Heart left ventricle (tissue), 16 donors: ENCODE data around the gene SH3BGR. TPM values are rescaled to one million over a fixed set of nuclear protein-coding genes. Genes with fewer than 3 reads are reported as not detected.
A peak's percentile ranks its signal among the peaks of the same experiment; 100 is the strongest.

Experiments used
- ATAC-seq, 4 donors: fragments of 200-7000 bp; cut with Tn5 transposase; one replicate each; pipeline ENCODE4 v1.9.1; 2020 to 2022; ENCODE audit warnings: moderate library complexity in 4 of 4, mild to moderate bottlenecking in 3 of 4, moderate number of reproducible peaks in 1 of 4
- DNase-seq, 5 donors: peaks; one replicate each; pipeline ENCODE4 v3.0.0-alpha.2; 2020
- H3K27ac ChIP-seq, 12 donors: fragments of 200-600 bp; sonication (generic) in 4 of 12; one replicate each; pipeline versions ENCODE4 v1.5.0 to v1.8.0; 2016 to 2022; ENCODE audit warnings: mild to moderate bottlenecking in 2 of 12
- H3K27me3 ChIP-seq, 9 donors: fragments of 200-600 bp; sonication (generic) in 2 of 9; one replicate each; pipeline versions ENCODE4 v1.5.1 to v1.8.0; 2016 to 2022; ENCODE audit warnings: mild to moderate bottlenecking in 3 of 9
- H3K36me3 ChIP-seq, 9 donors: fragments of 200-600 bp; sonication (generic) in 2 of 9; one replicate each; pipeline versions ENCODE4 v1.5.0 to v1.8.0; 2018 to 2022; ENCODE audit warnings: mild to moderate bottlenecking in 2 of 9
- H3K4me1 ChIP-seq, 12 donors: fragments of 200-600 bp; sonication (generic) in 4 of 12; one replicate each; pipeline versions ENCODE4 v1.5.0 to v1.8.0; 2016 to 2022; ENCODE audit warnings: mild to moderate bottlenecking in 3 of 12
- H3K4me3 ChIP-seq, 12 donors: fragments of 200-600 bp; sonication (generic) in 4 of 12; one replicate each; pipeline versions ENCODE4 v1.5.0 to v1.8.0; 2017 to 2022; ENCODE audit warnings: mild to moderate bottlenecking in 9 of 12, moderate library complexity in 4 of 12
- H3K9me3 ChIP-seq, 12 donors: fragments of 200-600 bp; sonication (generic) in 4 of 12; one replicate each; pipeline versions ENCODE4 v1.5.0 to v1.8.0; 2016 to 2022; ENCODE audit warnings: mild to moderate bottlenecking in 1 of 12
- POLR2A ChIP-seq, 2 donors: fragments of 450-650 bp; IDR thresholded peaks; one replicate each; pipeline ENCODE4 v1.6.1; 2017; ENCODE audit warnings: antibody characterized with exemption in 2 of 2, mild to moderate bottlenecking in 2 of 2, moderate library complexity in 2 of 2
- WGBS, 4 donors: extraction: QIAGEN DNeasy Blood & Tissue Kit in 2 of 4; methylation state at CpG; one replicate each; pipeline versions ENCODE4 v1.1.5 to v1.1.7; 2013 to 2018; 5-methylcytosine and 5-hydroxymethylcytosine counted together
- intact Hi-C, 10 donors: fragments of 100-400 bp; cut with DNase I; formaldehyde crosslinking; loops; one replicate each; pipeline versions ENCODE4 v1.11.1 to v1.14.2; 2022
- polyA plus RNA-seq, 2 donors: library from polyadenylated mRNA; stranded (reverse); fragments of 200-250 nt; gene quantifications; one replicate each; pipeline ENCODE4 v1.2.3, GENCODE V29; 2013
- total RNA-seq, 9 donors: library from RNA; depleted of rRNA in 2 of 9; stranded (reverse); fragments of >200 nt in 2 of 9; fragmentation: NEBNext Ultra II Directional in 3 of 9; extraction: Animal tissue kit (Norgen Biotek cat#: 25700) in 3 of 9; gene quantifications; one replicate each; pipeline versions ENCODE4 v1.1.0 to v1.2.4, GENCODE V29; 2016 to 2023
- TF ChIP-seq, protein P1 (sequence below), 12 donors: fragments of 200-600 bp; sonication (generic) in 4 of 12; IDR thresholded peaks; one replicate each; pipeline versions ENCODE4 v1.5.0 to v1.8.0; 2018 to 2022; ENCODE audit warnings: antibody characterized with exemption in 12 of 12, mild to moderate bottlenecking in 5 of 12
- donor health status: ischemic (EF 13 %, LVEDD 7.1; RV severe dilation, severe dysfunction).
- donor health status: healthy with polysubstance abuse.
- donor health status: DM: no; HTN: yes; CAD: no.
- donor health status: DM: no; HTN: no; CAD: no.
- donor health status: ischemic (EF 25% LVEDD 6.9; RV normal size, moderate dysfunction).
- donor health status: ischemic (EF 25% LVEDD 5.7; RV mildly dilated, moderate dysfunction).
- donor health status: healthy.
- donor health status: DM: yes; HTN: yes; CAD: no.
- donor health status: ischemic (EF 35%, LVEDD 5.7; RV mildly dilated, moderate dysfunction).
- donor health status: nonischemic (EF 11% LVEDD 7.7; RV severe dilation, severe dysfunction).
- donor health status: DM: yes; HTN: yes; CAD: no.
- donor health status: PGD.
- donor health status: ischemic (EF 29% LVEDD 5.4; RV normal size, mild dysfunction).
- donor health status: nonischemic (EF 23%, LVEDD 6.1; RV moderate dilation, normal function).

The SH3BGR gene
- total and polyA plus RNA-seq, 11 donors = 52.1 to 357 (median 135) TPM

GRCh38 chr21:39519835-39520234, 68.1 kb downstream of the SH3BGR start:
- peaks cover 0 to 14% (median 0%) of the 10 kb centered on the region in 9 donors for H3K36me3 ChIP-seq
- peak overlapping the region in 1 of 12 donors; percentile 3 for H3K27ac ChIP-seq
- DNase-seq (no peak), ATAC-seq (peak; percentile 41 to 75 (median 68))
- WGBS, 4 donors = 74 to 80% (median 77%) methylated on average over 8 of the region's 8 CpGs
- H3K4me1 ChIP-seq = peaks cover 0 to 32% (median 5%) of the 10 kb centered on the region in 12 donors
- no peaks in the 10 kb centered on the region for H3K9me3 ChIP-seq
- no peak overlapping the region for H3K4me3 ChIP-seq
- no peak for TF ChIP-seq POLR2A (IDR thresholded peaks at IDR 0.05)
- TF ChIP-seq, protein P1, sequence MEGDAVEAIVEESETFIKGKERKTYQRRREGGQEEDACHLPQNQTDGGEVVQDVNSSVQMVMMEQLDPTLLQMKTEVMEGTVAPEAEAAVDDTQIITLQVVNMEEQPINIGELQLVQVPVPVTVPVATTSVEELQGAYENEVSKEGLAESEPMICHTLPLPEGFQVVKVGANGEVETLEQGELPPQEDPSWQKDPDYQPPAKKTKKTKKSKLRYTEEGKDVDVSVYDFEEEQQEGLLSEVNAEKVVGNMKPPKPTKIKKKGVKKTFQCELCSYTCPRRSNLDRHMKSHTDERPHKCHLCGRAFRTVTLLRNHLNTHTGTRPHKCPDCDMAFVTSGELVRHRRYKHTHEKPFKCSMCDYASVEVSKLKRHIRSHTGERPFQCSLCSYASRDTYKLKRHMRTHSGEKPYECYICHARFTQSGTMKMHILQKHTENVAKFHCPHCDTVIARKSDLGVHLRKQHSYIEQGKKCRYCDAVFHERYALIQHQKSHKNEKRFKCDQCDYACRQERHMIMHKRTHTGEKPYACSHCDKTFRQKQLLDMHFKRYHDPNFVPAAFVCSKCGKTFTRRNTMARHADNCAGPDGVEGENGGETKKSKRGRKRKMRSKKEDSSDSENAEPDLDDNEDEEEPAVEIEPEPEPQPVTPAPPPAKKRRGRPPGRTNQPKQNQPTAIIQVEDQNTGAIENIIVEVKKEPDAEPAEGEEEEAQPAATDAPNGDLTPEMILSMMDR (IDR thresholded peaks at IDR 0.05) = no peak
- H3K27me3 ChIP-seq = no peaks in the 10 kb centered on the region
- intact Hi-C loops = loop anchor here in 6 of 10 donors (1.0 to 10.0 kb wide), 7 partner anchors 52 to 347 kb away; partner anchors contain the start of gene PCP4 (in 1 of the 6)

DNA sequence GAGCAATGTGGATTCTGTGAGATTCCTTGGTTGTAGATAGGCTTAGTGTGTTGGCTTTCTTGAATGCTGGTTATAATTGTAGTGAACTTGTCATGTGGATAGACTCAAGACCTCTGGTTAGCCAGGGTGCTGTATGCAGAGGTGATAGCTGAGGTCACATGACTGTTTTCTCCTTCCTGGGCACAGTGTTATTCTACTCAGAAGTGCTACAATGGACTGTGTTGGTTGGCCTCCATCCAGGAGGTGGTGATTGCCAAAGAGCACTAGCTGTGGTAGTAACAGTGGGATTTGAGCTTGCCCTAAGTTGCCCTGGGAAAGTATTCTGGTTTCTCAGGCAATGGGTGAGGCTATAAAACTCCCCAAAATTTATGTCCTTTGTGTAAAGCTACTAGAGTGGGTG, 71.6 kb downstream of the SH3BGR start:
- ATAC-seq (peak; percentile 48 to 72 (median 64)), DNase-seq (peak in 2 of 5 donors; percentile 61 to 64)
- intact Hi-C loops = loop anchor here in 3 of 10 donors (5.0 to 10.0 kb wide), 3 partner anchors 49 to 111 kb away; no protein-coding TSS in a partner anchor
- no peak for TF ChIP-seq POLR2A (IDR thresholded peaks at IDR 0.05)
- TF ChIP-seq, protein P1 (IDR thresholded peaks at IDR 0.05) = no peak
- H3K36me3 ChIP-seq = no peaks in the 10 kb centered on the region
- no peak overlapping the region for H3K27ac ChIP-seq
- H3K4me3 ChIP-seq = no peak overlapping the region
- no peaks in the 10 kb centered on the region for H3K27me3 ChIP-seq
- no peaks in the 10 kb centered on the region for H3K9me3 ChIP-seq
- peaks cover 0 to 51% (median 14%) of the 10 kb centered on the region in 12 donors for H3K4me1 ChIP-seq

DNA sequence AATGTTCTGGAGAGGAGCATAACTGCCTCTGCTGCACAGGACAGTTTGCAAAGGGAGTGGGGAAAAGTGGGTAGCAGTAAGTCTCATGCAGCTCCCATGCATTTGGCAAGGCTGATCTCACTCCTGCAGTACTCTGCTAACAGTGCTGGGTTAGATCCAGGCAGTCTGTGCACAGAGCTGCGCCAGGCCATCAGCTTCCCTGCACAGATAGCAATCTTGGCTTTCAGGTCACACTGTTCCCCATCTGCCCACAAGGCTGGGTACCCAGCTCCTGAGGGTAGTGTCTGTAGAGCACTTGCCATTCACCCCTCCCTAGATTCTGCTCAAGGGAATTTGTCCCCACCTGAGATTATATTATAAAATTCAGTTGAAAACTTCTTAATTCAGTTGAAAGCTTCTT, 72.1 kb downstream of the SH3BGR start:
- peaks cover 0 to 54% (median 14%) of the 10 kb centered on the region in 12 donors for H3K4me1 ChIP-seq

DNA sequence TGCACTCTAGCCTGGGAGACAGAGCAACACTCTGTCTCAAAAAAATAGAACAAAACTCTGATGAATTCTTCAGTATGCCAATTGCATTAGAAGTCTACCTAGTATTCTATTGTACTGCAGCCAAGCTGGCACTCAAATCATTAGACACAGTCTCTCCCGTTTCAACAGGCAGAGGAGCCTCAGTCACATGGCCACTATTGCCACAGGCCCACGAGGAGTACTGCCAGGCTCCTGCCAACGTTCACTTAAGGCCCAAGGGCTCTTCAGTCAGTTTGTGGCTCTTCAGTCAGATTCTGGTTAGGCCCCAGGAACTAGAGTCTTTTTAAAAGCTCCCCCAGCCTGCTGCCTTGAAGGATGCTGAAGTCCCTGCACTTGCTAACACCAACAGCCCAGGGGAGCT, 73.4 kb downstream of the SH3BGR start:
- intact Hi-C loops = loop anchor here in 1 of 10 donors (10.0 kb wide), 1 partner anchor 110 kb away; no protein-coding TSS in a partner anchor
- 32 to 42% (median 37%) methylated on average over 3 of the region's 3 CpGs for WGBS, 4 donors
- DNase-seq = peak in 2 of 5 donors; percentile 49 to 71

More for the DNA sequence above, 72.1 kb downstream of the SH3BGR start:
- Histone ChIP-seq H3K27me3 (no peaks in the 10 kb centered on the region), H3K4me3 (no peak overlapping the region), H3K9me3 (no peaks in the 10 kb centered on the region), H3K36me3 (no peaks in the 10 kb centered on the region), H3K27ac (no peak overlapping the region)
- intact Hi-C loops = loop anchor here in 3 of 10 donors (5.0 to 10.0 kb wide), 3 partner anchors 48 to 111 kb away; no protein-coding TSS in a partner anchor
- TF ChIP-seq POLR2A (IDR thresholded peaks at IDR 0.05) = no peak
- TF ChIP-seq, protein P1 (IDR thresholded peaks at IDR 0.05) = no peak
- DNase-seq = no peak
- peak in 1 of 4 donors; percentile 7 for ATAC-seq
- 82 to 100% (median 85%) methylated on average over 1 of the region's 1 CpG for WGBS, 4 donors

More for the DNA sequence above, 73.4 kb downstream of the SH3BGR start:
- TF ChIP-seq, protein P1 (IDR thresholded peaks at IDR 0.05) = no peak
- no peak for TF ChIP-seq POLR2A (IDR thresholded peaks at IDR 0.05)
- no peaks in the 10 kb centered on the region for H3K9me3 ChIP-seq
- H3K4me3 ChIP-seq = no peak overlapping the region
- H3K27ac ChIP-seq = no peak overlapping the region
- peak; percentile 69 to 79 (median 76) for ATAC-seq
- H3K4me1 ChIP-seq = peaks cover 0 to 45% (median 13%) of the 10 kb centered on the region in 12 donors
- H3K36me3 ChIP-seq = no peaks in the 10 kb centered on the region
- no peaks in the 10 kb centered on the region for H3K27me3 ChIP-seq
